Neural cell (in vitro differentiated cells): ENCODE data around the gene PRR30. TPM values are rescaled to one million over a fixed set of nuclear protein-coding genes. Genes with fewer than 3 reads are reported as not detected.

Source experiments
- H2AFZ ChIP-seq: fragments of 200-600, 300-800 bp; sonication (generic), shearing (Covaris generic); 2 replicates; pipeline ENCODE4 v1.6.0; 2014; ENCODE audit warnings: low read depth, mild to moderate bottlenecking, antibody characterized with exemption, low read length, moderate library complexity
- H3F3A ChIP-seq: fragments of 200-600 bp; shearing (Covaris generic); 2 replicates; pipeline ENCODE4 v1.6.1; 2016; ENCODE audit warnings: mild to moderate bottlenecking, moderate library complexity, mixed read lengths, antibody characterized with exemption, low read length; ENCODE audit not compliant: insufficient read depth, poor library complexity, severe bottlenecking
- H3K27ac ChIP-seq: fragments of 200-600, 300-800 bp; sonication (generic), shearing (Covaris generic); 2 replicates; pipeline ENCODE4 v1.5.1; 2014; ENCODE audit warnings: mild to moderate bottlenecking, low read length, moderate library complexity
- H3K27me3 ChIP-seq: fragments of 300-800, 200-600 bp; sonication (generic), shearing (Covaris generic); 2 replicates; pipeline ENCODE4 v1.6.0; 2014; ENCODE audit warnings: mild to moderate bottlenecking, low read depth, low read length, moderate library complexity; ENCODE audit not compliant: insufficient read depth
- H3K36me3 ChIP-seq: fragments of 300-800, 200-600 bp; sonication (generic), shearing (Covaris generic); 2 replicates; pipeline ENCODE4 v1.5.1; 2014; ENCODE audit warnings: mild to moderate bottlenecking, antibody characterized with exemption, low read length, moderate library complexity; ENCODE audit not compliant: insufficient read depth
- H3K4me2 ChIP-seq: fragments of 300-800, 200-600 bp; sonication (generic), shearing (Covaris generic); 2 replicates; pipeline ENCODE4 v1.6.0; 2014; ENCODE audit warnings: mild to moderate bottlenecking, low read length
- H3K4me3 ChIP-seq: fragments of 300-800, 200-600 bp; sonication (generic), shearing (Covaris generic); 2 replicates; pipeline ENCODE4 v1.5.1; 2014; ENCODE audit warnings: mild to moderate bottlenecking, low read length, moderate library complexity
- H3K79me2 ChIP-seq: fragments of 200-600 bp; shearing (Covaris generic); replicated peaks from 2 replicates; pipeline ENCODE4 v1.6.0; 2014; ENCODE audit warnings: mild to moderate bottlenecking, low read length, moderate library complexity; ENCODE audit not compliant: insufficient read depth
- H3K9ac ChIP-seq: fragments of 300-800, 200-600 bp; sonication (generic), shearing (Covaris generic); 2 replicates; pipeline ENCODE4 v1.6.1; 2016; ENCODE audit warnings: mild to moderate bottlenecking, low read length, mixed read lengths
- H3K9me2 ChIP-seq: fragments of 200-600 bp; shearing (Covaris generic); 2 replicates; pipeline ENCODE4 v1.6.1; 2016; ENCODE audit warnings: mild to moderate bottlenecking, low read length, mixed read lengths; ENCODE audit not compliant: insufficient read depth
- H3K9me3 ChIP-seq: fragments of 200-600, 300-800 bp; sonication (generic), shearing (Covaris generic); 2 replicates; pipeline ENCODE4 v1.6.1; 2016; ENCODE audit warnings: mild to moderate bottlenecking, mixed run types, low read length, moderate library complexity, mixed read lengths
- H4K20me1 ChIP-seq: fragments of 200-600 bp; shearing (Covaris generic); 2 replicates; pipeline ENCODE4 v1.6.1; 2016; ENCODE audit warnings: mild to moderate bottlenecking, mixed run types; ENCODE audit not compliant: insufficient read depth
- CTCF ChIP-seq: fragments of 450-650 bp; IDR thresholded peaks from 2 replicates; pipeline ENCODE4 v1.5.1; 2014; ENCODE audit warnings: antibody characterized with exemption, mild to moderate bottlenecking, moderate library complexity; ENCODE audit not compliant: poor library complexity, severe bottlenecking
- EP300 ChIP-seq: fragments of 450-650 bp; conservative IDR thresholded peaks from 2 replicates; pipeline ENCODE4 v1.6.1; 2014; ENCODE audit warnings: antibody characterized with exemption, mild to moderate bottlenecking, moderate library complexity; ENCODE audit not compliant: poor library complexity, severe bottlenecking
- EZH2 ChIP-seq: fragments of 200-600, 300-800 bp; shearing (Covaris generic), sonication (generic); IDR thresholded peaks from 2 replicates; pipeline ENCODE4 v1.6.1; 2014; ENCODE audit warnings: antibody characterized with exemption, low read length, borderline replicate concordance, mild to moderate bottlenecking; ENCODE audit not compliant: insufficient read depth, poor library complexity, severe bottlenecking
- MXI1 ChIP-seq: fragments of 450-650 bp; conservative IDR thresholded peaks from 2 replicates; pipeline ENCODE4 v1.6.1; 2014; ENCODE audit warnings: antibody characterized with exemption, mild to moderate bottlenecking; ENCODE audit not compliant: poor library complexity, severe bottlenecking
- POLR2AphosphoS5 ChIP-seq: IDR thresholded peaks from 2 replicates; pipeline ENCODE4 v1.6.1; 2012
- RAD21 ChIP-seq: fragments of 450-650 bp; conservative IDR thresholded peaks from 2 replicates; pipeline ENCODE4 v1.6.1; 2014; ENCODE audit warnings: antibody characterized with exemption, mild to moderate bottlenecking, moderate library complexity
- REST ChIP-seq: IDR thresholded peaks from 2 replicates; pipeline ENCODE4 v1.6.1; 2012; ENCODE audit warnings: borderline replicate concordance
- SMC3 ChIP-seq: fragments of 450-650 bp; conservative IDR thresholded peaks from 2 replicates; pipeline ENCODE4 v1.6.1; 2014; ENCODE audit warnings: antibody characterized with exemption, mild to moderate bottlenecking, moderate library complexity; ENCODE audit not compliant: poor library complexity
- polyA plus RNA-seq: library from polyadenylated mRNA; depleted of rRNA; stranded (reverse); fragments of >200 nt; gene quantifications from 2 replicates; pipeline ENCODE4 v1.2.3, GENCODE V29; 2014

Gene PRR30
- polyA plus RNA-seq, 1 donor from 2014 or later: not detected

- no peak within 1 kb of the TSS for H3K4me2 ChIP-seq
- H3K9ac ChIP-seq: no peak within 1 kb of the TSS
- no peaks in the 10 kb centered on the region for H3K9me3 ChIP-seq
- no peaks in the 10 kb centered on the region for H3K9me2 ChIP-seq
- TF ChIP-seq SMC3: no peak
- TF ChIP-seq CTCF: no peak
- TF ChIP-seq POLR2AphosphoS5: no peak
- no peaks in the 10 kb centered on the region for H3K27me3 ChIP-seq
- H3K79me2 ChIP-seq: no peaks in the 10 kb centered on the region
- no peaks in the 10 kb centered on the region for H4K20me1 ChIP-seq
- no peaks in the 10 kb centered on the region for H3F3A ChIP-seq
- H3K27ac ChIP-seq: no peak within 1 kb of the TSS
- no peaks in the 10 kb centered on the region for H3K36me3 ChIP-seq
- H3K4me3 ChIP-seq: no peak within 1 kb of the TSS
- H2AFZ ChIP-seq: no peak within 1 kb of the TSS
Measured at GRCh38 chr2:27148801-27149439, 9.7 kb upstream of the PRR30 start, which contains the start of gene TCF23. Gene TCF23, plus strand, starts transcription at chr2:27149004. Its CDS starts 130 bp downstream, at chr2:27149134.

GRCh38 chr2:27147935-27148334 lies 8.7 kb upstream of the PRR30 start:
- TF ChIP-seq RAD21 (no peak), POLR2AphosphoS5 (no peak), EP300 (no peak), SMC3 (no peak)
- H3K36me3 ChIP-seq: no peaks in the 10 kb centered on the region
- no peak overlapping the region for H3K4me3 ChIP-seq
- H2AFZ ChIP-seq: no peak overlapping the region
- no peaks in the 10 kb centered on the region for H3K27me3 ChIP-seq
- no peaks in the 10 kb centered on the region for H3K9me2 ChIP-seq
- H3K4me2 ChIP-seq: no peak overlapping the region
- H3K79me2 ChIP-seq: no peaks in the 10 kb centered on the region
- no peak overlapping the region for H3K9ac ChIP-seq
- H3K27ac ChIP-seq: no peak overlapping the region
- H4K20me1 ChIP-seq: no peaks in the 10 kb centered on the region
- no peaks in the 10 kb centered on the region for H3F3A ChIP-seq
- H3K9me3 ChIP-seq: no peaks in the 10 kb centered on the region

GRCh38 chr2:27145682-27146081 lies 6.5 kb upstream of the PRR30 start:
- Histone ChIP-seq H3F3A (no peaks in the 10 kb centered on the region), H3K4me3 (no peak overlapping the region), H3K4me2 (no peak overlapping the region), H3K36me3 (no peaks in the 10 kb centered on the region), H3K9me3 (no peaks in the 10 kb centered on the region), H3K27ac (no peak overlapping the region), H4K20me1 (no peaks in the 10 kb centered on the region), H3K79me2 (no peaks in the 10 kb centered on the region), H3K27me3 (no peaks in the 10 kb centered on the region), H2AFZ (no peak overlapping the region), H3K9me2 (no peaks in the 10 kb centered on the region), H3K9ac (no peak overlapping the region)
- TF ChIP-seq MXI1: no peak
- no peak for TF ChIP-seq POLR2AphosphoS5

- Histone ChIP-seq H3K9ac (no peak overlapping the region), H3K4me2 (no peak overlapping the region), H3K27ac (no peak overlapping the region), H3F3A (no peaks in the 10 kb centered on the region), H3K9me3 (no peaks in the 10 kb centered on the region), H2AFZ (no peak overlapping the region), H4K20me1 (no peaks in the 10 kb centered on the region), H3K9me2 (no peaks in the 10 kb centered on the region), H3K4me3 (no peak overlapping the region), H3K36me3 (no peaks in the 10 kb centered on the region), H3K79me2 (no peaks in the 10 kb centered on the region), H3K27me3 (no peaks in the 10 kb centered on the region)
- TF ChIP-seq SMC3 (no peak), REST (no peak), EZH2 (no peak)
Measured at GRCh38 chr2:27143285-27143684, 4.1 kb upstream of the PRR30 start.
